Ascending aorta (tissue), 2 donors: ENCODE measurements around the gene CERT1. TPM values are rescaled to one million over a fixed set of nuclear protein-coding genes. Genes with fewer than 3 reads are reported as not detected.
"Not testable (repeated sequence)": the region's sequence is repeated elsewhere in the genome, so short reads cannot be mapped to it uniquely, and the experiment has no call there.

Source experiments
- DNase-seq, 2 donors: peaks; one replicate each; pipeline ENCODE4 v3.0.0-alpha.2; 2019; ENCODE audit warnings: low spot score in 2 of 2
- H3K27ac ChIP-seq, 2 donors: fragments of 200-600 bp; sonication (generic); one replicate each; pipeline ENCODE4 v1.5.1; 2016 to 2017; ENCODE audit warnings: mild to moderate bottlenecking in 1 of 2
- H3K27me3 ChIP-seq: fragments of 200-600 bp; sonication (generic); one replicate; pipeline ENCODE4 v1.5.1; 2017
- H3K36me3 ChIP-seq, 2 donors: fragments of 200-600 bp; sonication (generic); one replicate each; pipeline ENCODE4 v1.5.1; 2016
- H3K4me1 ChIP-seq, 2 donors: fragments of 200-600 bp; sonication (generic); one replicate each; pipeline ENCODE4 v1.5.1; 2016 to 2017; ENCODE audit warnings: mild to moderate bottlenecking in 1 of 2
- H3K4me3 ChIP-seq, 2 donors: fragments of 200-600 bp; sonication (generic); one replicate each; pipeline ENCODE4 v1.5.1; 2016 to 2017; ENCODE audit warnings: mild to moderate bottlenecking in 1 of 2
- H3K9me3 ChIP-seq, 2 donors: fragments of 200-600 bp; sonication (generic); one replicate each; pipeline ENCODE4 v1.5.1; 2016
- CTCF ChIP-seq, 3 experiments: fragments of 200-600 bp in 2 of 3; fragments of 450-650 bp in 1 of 3; sonication (generic) in 2 of 3; IDR thresholded peaks; one replicate each; pipeline ENCODE4 v1.5.1; 2016 to 2019; ENCODE audit warnings: antibody characterized with exemption in 3 of 3, mild to moderate bottlenecking in 1 of 3, moderate library complexity in 1 of 3
- intact Hi-C: fragments of 100-400 bp; cut with DNase I; formaldehyde crosslinking; loops from one replicate; pipeline ENCODE4 v1.15.1; 2023
- total RNA-seq: library from RNA; depleted of rRNA; stranded (reverse); fragments of >200 nt; gene quantifications from one replicate; pipeline ENCODE4 v1.1.0, GENCODE V29; 2016

The CERT1 gene
- total RNA-seq, 1 donor from 2014 or later: 29.8 TPM

- Histone ChIP-seq H3K4me3 (no peak overlapping the region), H3K36me3 (no peaks in the 10 kb centered on the region), H3K27me3 (no peaks in the 10 kb centered on the region), H3K4me1 (peaks cover 4 to 10% of the 10 kb centered on the region in 2 donors), H3K27ac (no peak overlapping the region), H3K9me3 (no peaks in the 10 kb centered on the region)
- no peak for TF ChIP-seq CTCF (IDR thresholded peaks at IDR 0.05)
- intact Hi-C loops: no loop called here
- DNase-seq: no peak
Measured at GRCh38 chr5:75507841-75508240, 3.6 kb downstream of the CERT1 start.

GRCh38 chr5:75505112-75505511, 6.3 kb downstream of the CERT1 start:
- H3K36me3 ChIP-seq, H3K27me3 ChIP-seq, intact Hi-C loops, H3K27ac ChIP-seq, DNase-seq, H3K4me3 ChIP-seq, H3K4me1 ChIP-seq, H3K9me3 ChIP-seq: not testable (repeated sequence)

GRCh38 chr5:75498875-75499274, 12.6 kb downstream of the CERT1 start:
- intact Hi-C loops, H3K27me3 ChIP-seq, H3K4me3 ChIP-seq, DNase-seq, H3K27ac ChIP-seq, H3K4me1 ChIP-seq, H3K9me3 ChIP-seq: not testable (repeated sequence)
- peaks cover 2 to 11% of the 10 kb centered on the region in 2 donors for H3K36me3 ChIP-seq

- Histone ChIP-seq H3K4me3 (no peak overlapping the region), H3K36me3 (peaks cover 2 to 11% of the 10 kb centered on the region in 2 donors), H3K27ac (no peak overlapping the region), H3K4me1 (no peaks in the 10 kb centered on the region), H3K27me3 (no peaks in the 10 kb centered on the region), H3K9me3 (no peaks in the 10 kb centered on the region)
- intact Hi-C loops: no loop called here
- TF ChIP-seq CTCF (IDR thresholded peaks at IDR 0.05): no peak
- DNase-seq: no peak
Measured at GRCh38 chr5:75498208-75498777, 13.1 kb downstream of the CERT1 start.

- H3K4me3 ChIP-seq: no peak overlapping the region
- TF ChIP-seq CTCF (IDR thresholded peaks at IDR 0.05): no peak
- no peak overlapping the region for H3K27ac ChIP-seq
- intact Hi-C loops: no loop called here
- no peak for DNase-seq
- peaks cover 2 to 21% of the 10 kb centered on the region in 2 donors for H3K36me3 ChIP-seq
- no peaks in the 10 kb centered on the region for H3K27me3 ChIP-seq
- H3K9me3 ChIP-seq: no peaks in the 10 kb centered on the region
- no peaks in the 10 kb centered on the region for H3K4me1 ChIP-seq
Measured at GRCh38 chr5:75496026-75496425, 15.4 kb downstream of the CERT1 start.

GRCh38 chr5:75491621-75492020, 19.8 kb downstream of the CERT1 start:
- TF ChIP-seq CTCF (IDR thresholded peaks at IDR 0.05): no peak
- intact Hi-C loops: no loop called here

GRCh38 chr5:75489847-75490246, 21.6 kb downstream of the CERT1 start:
- intact Hi-C loops, H3K27ac ChIP-seq, DNase-seq, H3K4me1 ChIP-seq, H3K4me3 ChIP-seq, H3K27me3 ChIP-seq: not testable (repeated sequence)
- peaks cover 0 to 28% of the 10 kb centered on the region in 2 donors for H3K9me3 ChIP-seq
- peaks cover 2 to 19% of the 10 kb centered on the region in 2 donors for H3K36me3 ChIP-seq

More at GRCh38 chr5:75491621-75492020, 19.8 kb downstream of the CERT1 start:
- Histone ChIP-seq H3K4me3 (no peak overlapping the region), H3K27ac (no peak overlapping the region), H3K9me3 (peaks cover 0 to 19% of the 10 kb centered on the region in 2 donors), H3K27me3 (no peaks in the 10 kb centered on the region), H3K4me1 (no peaks in the 10 kb centered on the region), H3K36me3 (peaks cover 2 to 20% of the 10 kb centered on the region in 2 donors)
- no peak for DNase-seq
